HCT116 (cell line): ENCODE measurements around the gene RNASEH2A. TPM values are rescaled to one million over a fixed set of nuclear protein-coding genes. Genes with fewer than 3 reads are reported as not detected.
A peak's percentile ranks its signal among the peaks of the same experiment; 100 is the strongest.

Source experiments
- ATAC-seq: fragments of 200-7000 bp; cut with Tn5 transposase; 2 replicates; pipeline ENCODE4 v1.9.1; 2020; ENCODE audit warnings: mild to moderate bottlenecking, moderate library complexity
- BruUV-seq: library from RNA; stranded (reverse); fragments of 400-500 nt; replicated peaks from 2 replicates; lab custom pipeline; 2021; lab: Mats Ljungman, UMichigan
- CTCF ChIA-PET: fragments of 300-600 bp; sonication (Branson Sonifier 250); formaldehyde crosslinking; loops from one replicate; lab custom pipeline; 2021; ENCODE audit warnings: antibody characterized with exemption; lab: Charles Lee
- POLR2A ChIA-PET: fragments of 300-600, 350-600 bp; sonication (Branson Sonifier 250); formaldehyde crosslinking; loops from one replicate; lab custom pipeline; 2021; ENCODE audit warnings: antibody characterized with exemption; lab: Charles Lee
- RAD21 ChIA-PET, 2 experiments: fragments of 300-600 bp; sonication (Branson Sonifier 250); formaldehyde crosslinking; loops; one replicate each; lab custom pipeline; 2023; ENCODE audit warnings: low total read pairs in 2 of 2; ENCODE audit not compliant: uncharacterized antibody in 2 of 2, unreplicated experiment in 2 of 2, low non-redundant PET in 1 of 2; lab: Charles Lee
- DNase-seq: peaks from one replicate; pipeline ENCODE4 v3.0.0-alpha.2; 2010; ENCODE audit warnings: low read depth, low spot score
- H2AFZ ChIP-seq: fragments of 200-600 bp; shearing (Covaris generic), sonication (generic); 2 replicates; pipeline ENCODE4 v1.6.1; 2017; ENCODE audit warnings: low read depth, mixed run types, mixed read lengths, antibody characterized with exemption, low read length; ENCODE audit not compliant: poor library complexity, severe bottlenecking
- H3K27ac ChIP-seq: 2 replicates; pipeline ENCODE4 v1.5.1; 2012; ENCODE audit warnings: low read depth, low read length
- H3K27me3 ChIP-seq: fragments of 200-600 bp; sonication (generic); 2 replicates; pipeline ENCODE4 v1.6.1; 2016; ENCODE audit warnings: mixed run types, low read length, mixed read lengths; ENCODE audit not compliant: insufficient read depth
- H3K36me3 ChIP-seq, 2 experiments: fragments of 200-500 bp in 1 of 2; fragments of 200-600 bp in 1 of 2; sonication (Bioruptor generic) in 1 of 2; sonication (generic) in 1 of 2; 2 replicates each; pipeline versions ENCODE4 v1.5.1 to v1.6.1; 2014 to 2016; ENCODE audit warnings: low read length in 2 of 2, inconsistent platforms in 1 of 2, mixed read lengths in 1 of 2, mixed run types in 1 of 2; ENCODE audit not compliant: insufficient read depth in 2 of 2, control insufficient read depth in 1 of 2
- H3K4me1 ChIP-seq, 2 experiments: fragments of 200-600 bp in 1 of 2; sonication (generic) in 1 of 2; 2 replicates each; pipeline versions ENCODE4 v1.5.1 to v1.6.1; 2012 to 2017; ENCODE audit warnings: low read length in 2 of 2, inconsistent platforms in 1 of 2, mild to moderate bottlenecking in 1 of 2, mixed read lengths in 1 of 2, mixed run types in 1 of 2, moderate library complexity in 1 of 2; ENCODE audit not compliant: insufficient read depth in 2 of 2, control insufficient read depth in 1 of 2
- H3K4me2 ChIP-seq: fragments of 200-600 bp; sonication (generic); 2 replicates; pipeline ENCODE4 v1.6.1; 2017; ENCODE audit warnings: mixed run types, low read length, mixed read lengths
- H3K4me3 ChIP-seq, 2 experiments: fragments of 200-600 bp in 1 of 2; sonication (generic) in 1 of 2; replicated peaks in 1 of 2; 2 replicates each; pipeline ENCODE4 v1.5.1; 2011 to 2016; ENCODE audit warnings: low read length in 2 of 2, control low read depth in 1 of 2, low read depth in 1 of 2, mild to moderate bottlenecking in 1 of 2, mixed read lengths in 1 of 2, mixed run types in 1 of 2
- H3K79me2 ChIP-seq: fragments of 200-600 bp; sonication (generic); 2 replicates; pipeline ENCODE4 v1.6.1; 2017; ENCODE audit warnings: mild to moderate bottlenecking, mixed run types, low read length, moderate library complexity, mixed read lengths; ENCODE audit not compliant: insufficient read depth
- H3K9ac ChIP-seq: fragments of 200-600 bp; sonication (generic); 2 replicates; pipeline ENCODE4 v1.6.1; 2016; ENCODE audit warnings: low read length, mixed read lengths
- H3K9me2 ChIP-seq: fragments of 200-600 bp; sonication (generic), shearing (Covaris generic); 2 replicates; pipeline ENCODE4 v1.6.1; 2017; ENCODE audit warnings: mixed run types, mild to moderate bottlenecking, moderate library complexity; ENCODE audit not compliant: insufficient read depth
- H3K9me3 ChIP-seq, 2 experiments: fragments of 200-500 bp in 1 of 2; fragments of 200-600 bp in 1 of 2; sonication (Bioruptor generic) in 1 of 2; sonication (generic) in 1 of 2; 2 replicates each; pipeline ENCODE4 v1.6.1; 2014 to 2017; ENCODE audit warnings: low read length in 2 of 2, mixed read lengths in 2 of 2, inconsistent platforms in 1 of 2, low read depth in 1 of 2, mild to moderate bottlenecking in 1 of 2, mixed run types in 1 of 2, moderate library complexity in 1 of 2; ENCODE audit not compliant: control insufficient read depth in 1 of 2, insufficient read depth in 1 of 2
- H4K20me1 ChIP-seq: fragments of 200-600 bp; sonication (generic), shearing (Covaris generic); 2 replicates; pipeline ENCODE4 v1.6.1; 2017; ENCODE audit warnings: mixed run types, mild to moderate bottlenecking, moderate library complexity; ENCODE audit not compliant: insufficient read depth
- CBX3 ChIP-seq: IDR thresholded peaks from 2 replicates; pipeline ENCODE4 v1.6.1; 2012; ENCODE audit warnings: low read depth
- CEBPB ChIP-seq: IDR thresholded peaks from 2 replicates; pipeline ENCODE4 v1.6.1; 2012; ENCODE audit warnings: low read depth
- CTCF ChIP-seq, 3 experiments: fragments of 200-600 bp in 1 of 3; sonication (generic) in 1 of 3; IDR thresholded peaks in 2 of 3; conservative IDR thresholded peaks in 1 of 3; 2 replicates each; pipeline ENCODE4 v1.5.1; 2012 to 2017; ENCODE audit warnings: low read depth in 2 of 3, low read length in 2 of 3, antibody characterized with exemption in 1 of 3, borderline replicate concordance in 1 of 3, control low read depth in 1 of 3, mild to moderate bottlenecking in 1 of 3, mixed read lengths in 1 of 3, mixed run types in 1 of 3, moderate library complexity in 1 of 3; ENCODE audit not compliant: insufficient read depth in 1 of 3
- EGR1 ChIP-seq: IDR thresholded peaks from 2 replicates; pipeline ENCODE4 v1.6.1; 2012; ENCODE audit warnings: low read depth
- EZH2phosphoT487 ChIP-seq: fragments of 200-600 bp; IDR thresholded peaks from 2 replicates; pipeline ENCODE4 v1.6.1; 2018; ENCODE audit warnings: antibody characterized with exemption, borderline replicate concordance
- JUND ChIP-seq: IDR thresholded peaks from 2 replicates; pipeline ENCODE4 v1.6.1; 2012
- MAX ChIP-seq: IDR thresholded peaks from 2 replicates; pipeline ENCODE4 v1.6.1; 2012
- POLR2AphosphoS5 ChIP-seq: IDR thresholded peaks from 2 replicates; pipeline ENCODE4 v1.6.1; 2011; ENCODE audit warnings: mild to moderate bottlenecking, low read depth, low read length, moderate library complexity
- RAD21 ChIP-seq: IDR thresholded peaks from 2 replicates; pipeline ENCODE4 v1.6.1; 2012; ENCODE audit warnings: low read depth, mild to moderate bottlenecking
- YY1 ChIP-seq: IDR thresholded peaks from 2 replicates; pipeline ENCODE4 v1.6.1; 2011; ENCODE audit warnings: low read length, low read depth, moderate library complexity, mild to moderate bottlenecking; ENCODE audit not compliant: insufficient replicate concordance; ENCODE audit errors: extremely low read depth
- ZFX ChIP-seq: fragments of 450-650 bp; IDR thresholded peaks from 2 replicates; pipeline ENCODE4 v1.6.1; 2017
- intact Hi-C: fragments of 100-400 bp; cut with micrococcal nuclease; formaldehyde crosslinking; loops from 2 replicates; pipeline ENCODE4 v1.10.0; 2022
- total RNA-seq: library from RNA; stranded (reverse); gene quantifications from one replicate; pipeline ENCODE4 v1.2.1, GENCODE V29; 2021; ENCODE audit not compliant: unreplicated experiment

RNASEH2A gene
- total RNA-seq, 1 experiment from 2014 or later, result 54.5 TPM

GRCh38 chr19:12825254-12826131, 19.1 kb downstream of the RNASEH2A start:
- H2AFZ ChIP-seq, result peak overlapping the region; percentile 28
- ChIA-PET CTCF (interaction anchor here (0.6 to 3.1 kb wide), 8 partner anchors 9 to 160 kb away, joined by 3 to 12 read pairs (median 4); partner anchors contain the start of genes RNASEH2A, RTBDN and TRIR), POLR2A (interaction anchor here (0.6 to 1.2 kb wide), 3 partner anchors 9 to 34 kb away, joined by 3 to 4 read pairs (median 3); partner anchors contain the start of genes JUNB and RTBDN), RAD21 (no interaction called here)
- peak overlapping the region; percentile 23 for H3K9ac ChIP-seq
- H3K27me3 ChIP-seq, result no peaks in the 10 kb centered on the region
- peak overlapping the region; percentile 59 for H3K27ac ChIP-seq
- H3K4me2 ChIP-seq, result peak overlapping the region; percentile 71
- H3K4me3 ChIP-seq, result peak overlapping the region; percentile 36 to 40
- BruUV-seq, result no TSS peak
- intact Hi-C loops, result no loop called here
- H3K9me3 ChIP-seq, result peaks cover 0 to 6% of the 10 kb centered on the region in 2 experiments; a peak in 1 of 4 replicates
- H3K36me3 ChIP-seq, result no peaks in the 10 kb centered on the region
- H3K9me2 ChIP-seq, result no peaks in the 10 kb centered on the region
- no peaks in the 10 kb centered on the region for H4K20me1 ChIP-seq
- ATAC-seq (peak; percentile 90), DNase-seq (no peak)
- H3K79me2 ChIP-seq, result no peaks in the 10 kb centered on the region
- H3K4me1 ChIP-seq, result peaks cover 8 to 22% of the 10 kb centered on the region in 2 experiments
- no peak for TF ChIP-seq EZH2phosphoT487
- TF ChIP-seq JUND, result no peak
- peak; percentile 22; the same call in 1 of the 2 replicates for TF ChIP-seq ZFX
- peak; percentile 97 for TF ChIP-seq MAX
- 0 out of 2 replicates have a peak, but pooled peaks have one; percentile 26 for TF ChIP-seq RAD21
- no peak for TF ChIP-seq CEBPB
- peak; percentile 24; the same call in 1 of the 2 replicates for TF ChIP-seq POLR2AphosphoS5
- TF ChIP-seq YY1, result no peak
- TF ChIP-seq CBX3, result 0 out of 2 replicates have a peak, but pooled peaks have one; percentile 51
- no peak for TF ChIP-seq EGR1
- peak; percentile 44 to 77 (median 74); a peak in 5 of 6 replicates for TF ChIP-seq CTCF (IDR thresholded peaks at IDR 0.05 in 2 of 3, conservative IDR thresholded peaks at IDR 0.05 in 1 of 3; ENCODE audit: borderline replicate concordance in 1 of 3, insufficient read depth in 1 of 3, low read depth in 2 of 3, low read length in 2 of 3)
